Measurements from ENCODE around the gene PCSK5. TPM values are rescaled to one million over a fixed set of nuclear protein-coding genes. Genes with fewer than 3 reads are reported as not detected.

Gene PCSK5
- total and polyA plus RNA-seq, 2 donors (not counting 3 experiments of a cell fraction or from before 2014, with no cell fraction given) = 2.6 to 4.8 TPM

DNA sequence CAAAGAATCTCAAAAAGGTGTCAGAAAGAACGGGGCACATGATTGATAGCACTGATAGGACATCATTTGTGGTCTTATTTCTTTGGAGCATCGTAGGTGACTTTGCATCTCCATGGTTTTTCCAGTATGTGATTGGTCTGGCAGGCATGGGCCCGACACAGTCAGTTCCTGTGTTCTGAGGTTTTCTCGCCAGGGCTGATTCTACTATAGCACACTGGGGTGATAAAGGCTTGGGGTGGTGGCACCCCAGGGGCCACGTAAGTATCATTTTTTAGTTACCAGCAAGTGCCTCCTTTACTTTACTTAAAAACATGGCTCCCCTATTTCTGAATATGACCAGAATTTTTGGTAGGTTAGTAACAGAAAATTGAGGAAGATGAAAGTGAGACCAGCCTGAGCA, 301.0 kb downstream of the PCSK5 start:
- Histone ChIP-seq H3K4me2 (ENCODE audit: insufficient read depth, low read length) (no peak overlapping the region), H3K9me1 (replicated peaks; ENCODE audit: control insufficient read depth, extremely low read depth, insufficient read depth, low read length) (no peaks in the 10 kb centered on the region), H3K4me3 (replicated peaks in 1 of 3; ENCODE audit: insufficient read depth in 1 of 3, low read depth in 1 of 3, low read length in 3 of 3) (no peak overlapping the region), H3K9ac (replicated peaks; ENCODE audit: extremely low read depth, insufficient read depth, low read length) (no peak overlapping the region), H3K36me3 (ENCODE audit: control insufficient read depth in 2 of 2, extremely low read depth in 1 of 2, insufficient read depth in 2 of 2, low read length in 2 of 2) (no peaks in the 10 kb centered on the region), H3K79me2 (ENCODE audit: control insufficient read depth, insufficient read depth, low read length) (no peaks in the 10 kb centered on the region), H3K9me3 (replicated peaks; ENCODE audit: control insufficient read depth, insufficient read depth, low read length) (no peaks in the 10 kb centered on the region), H3K4me1 (ENCODE audit: control insufficient read depth, extremely low read depth, insufficient read depth, low read length) (no peaks in the 10 kb centered on the region), H2AFZ (ENCODE audit: low read depth, low read length) (no peak overlapping the region), H4K20me1 (replicated peaks; ENCODE audit: control insufficient read depth, extremely low read depth, insufficient read depth, low read length) (no peaks in the 10 kb centered on the region), H3K27me3 (ENCODE audit: control insufficient read depth in 2 of 2, insufficient read depth in 2 of 2, low read length in 2 of 2) (no peaks in the 10 kb centered on the region), H3K27ac (ENCODE audit: insufficient read depth, low read depth, low read length) (no peak overlapping the region)
- no TSS peak for BruUV-seq (replicated peaks)
- intact Hi-C loops (cut with micrococcal nuclease) = no loop called here
- CTCF ChIA-PET = no interaction called here
- DNase-seq (ENCODE audit: low read depth, low spot score) (no peak), FAIRE-seq (no peak)
- TF ChIP-seq POLR2A (IDR thresholded peaks at IDR 0.05; ENCODE audit: low read depth, low read length) = no peak
- TF ChIP-seq MYC (IDR thresholded peaks at IDR 0.05; ENCODE audit: low read depth, low read length) = no peak
- TF ChIP-seq POLR2AphosphoS5 (IDR thresholded peaks at IDR 0.05; ENCODE audit: insufficient read depth, low read depth, low read length) = no peak
- TF ChIP-seq EZH2 (IDR thresholded peaks at IDR 0.05; ENCODE audit: borderline replicate concordance, low read depth, low read length, severe bottlenecking) = no peak
- TF ChIP-seq GATA2 (IDR thresholded peaks at IDR 0.05; ENCODE audit: insufficient read depth, insufficient read length, low read depth, low read length) = no peak
- TF ChIP-seq FOS (IDR thresholded peaks at IDR 0.05; ENCODE audit: borderline replicate concordance, insufficient read depth, low read length) = no peak
- TF ChIP-seq JUN (IDR thresholded peaks at IDR 0.05; ENCODE audit: borderline replicate concordance, insufficient read depth, insufficient read length, low read depth) = no peak
- TF ChIP-seq MAX (IDR thresholded peaks at IDR 0.05; ENCODE audit: insufficient read depth, insufficient read length) = no peak
- no peak for TF ChIP-seq CTCF (IDR thresholded peaks at IDR 0.05; ENCODE audit: extremely low read depth in 1 of 2, insufficient read depth in 1 of 2, low read depth in 1 of 2, low read length in 2 of 2)
- POLR2A ChIA-PET = no interaction called here
- dilution Hi-C loops (cut with MboI; ENCODE audit: extremely low pct_ligation_motif_present, low sequenced_read_pairs) = no loop called here
